22Rv1 (cell line): ENCODE results near the gene HSD11B1.

Source experiments
- H3K27ac ChIP-seq: fragments of 450-650 bp; 2 replicates; pipeline ENCODE4 v1.5.1; 2017
- ZFX ChIP-seq: fragments of 450-650 bp; IDR thresholded peaks from 2 replicates; pipeline ENCODE4 v1.6.1; 2017; ENCODE audit warnings: antibody characterized with exemption, borderline replicate concordance
- TF ChIP-seq, protein P1 (sequence below): fragments of 450-650 bp; IDR thresholded peaks from 2 replicates; pipeline ENCODE4 v1.5.1; 2017; ENCODE audit warnings: mild to moderate bottlenecking

The HSD11B1 gene

DNA sequence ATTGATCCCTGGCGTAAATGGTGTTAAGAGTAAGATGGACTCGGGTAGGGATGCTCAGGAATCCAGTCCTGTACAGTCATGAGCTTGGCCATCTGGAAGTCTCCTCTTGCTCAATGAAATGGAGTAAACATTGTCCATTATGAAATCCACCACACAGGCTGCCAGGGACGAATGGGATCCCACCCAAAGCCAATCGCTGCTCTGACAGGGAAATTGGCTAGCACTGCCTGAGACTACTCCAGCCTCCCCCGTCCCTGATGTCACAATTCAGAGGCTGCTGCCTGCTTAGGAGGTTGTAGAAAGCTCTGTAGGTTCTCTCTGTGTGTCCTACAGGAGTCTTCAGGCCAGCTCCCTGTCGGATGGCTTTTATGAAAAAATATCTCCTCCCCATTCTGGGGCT, at the start of gene HSD11B1:
HSD11B1 (plus strand) TSS at position 263 of the 400 bp plus-strand sequence; CDS start at position 360, 97 bp downstream.
- no peak for TF ChIP-seq ZFX
- H3K27ac ChIP-seq = no peak within 1 kb of the TSS

- no peak for TF ChIP-seq ZFX
- TF ChIP-seq, protein P1, sequence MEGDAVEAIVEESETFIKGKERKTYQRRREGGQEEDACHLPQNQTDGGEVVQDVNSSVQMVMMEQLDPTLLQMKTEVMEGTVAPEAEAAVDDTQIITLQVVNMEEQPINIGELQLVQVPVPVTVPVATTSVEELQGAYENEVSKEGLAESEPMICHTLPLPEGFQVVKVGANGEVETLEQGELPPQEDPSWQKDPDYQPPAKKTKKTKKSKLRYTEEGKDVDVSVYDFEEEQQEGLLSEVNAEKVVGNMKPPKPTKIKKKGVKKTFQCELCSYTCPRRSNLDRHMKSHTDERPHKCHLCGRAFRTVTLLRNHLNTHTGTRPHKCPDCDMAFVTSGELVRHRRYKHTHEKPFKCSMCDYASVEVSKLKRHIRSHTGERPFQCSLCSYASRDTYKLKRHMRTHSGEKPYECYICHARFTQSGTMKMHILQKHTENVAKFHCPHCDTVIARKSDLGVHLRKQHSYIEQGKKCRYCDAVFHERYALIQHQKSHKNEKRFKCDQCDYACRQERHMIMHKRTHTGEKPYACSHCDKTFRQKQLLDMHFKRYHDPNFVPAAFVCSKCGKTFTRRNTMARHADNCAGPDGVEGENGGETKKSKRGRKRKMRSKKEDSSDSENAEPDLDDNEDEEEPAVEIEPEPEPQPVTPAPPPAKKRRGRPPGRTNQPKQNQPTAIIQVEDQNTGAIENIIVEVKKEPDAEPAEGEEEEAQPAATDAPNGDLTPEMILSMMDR = no peak
- H3K27ac ChIP-seq = no peak overlapping the region
Measured at GRCh38 chr1:209655411-209656231, 49.0 kb upstream of the HSD11B1 start.

DNA sequence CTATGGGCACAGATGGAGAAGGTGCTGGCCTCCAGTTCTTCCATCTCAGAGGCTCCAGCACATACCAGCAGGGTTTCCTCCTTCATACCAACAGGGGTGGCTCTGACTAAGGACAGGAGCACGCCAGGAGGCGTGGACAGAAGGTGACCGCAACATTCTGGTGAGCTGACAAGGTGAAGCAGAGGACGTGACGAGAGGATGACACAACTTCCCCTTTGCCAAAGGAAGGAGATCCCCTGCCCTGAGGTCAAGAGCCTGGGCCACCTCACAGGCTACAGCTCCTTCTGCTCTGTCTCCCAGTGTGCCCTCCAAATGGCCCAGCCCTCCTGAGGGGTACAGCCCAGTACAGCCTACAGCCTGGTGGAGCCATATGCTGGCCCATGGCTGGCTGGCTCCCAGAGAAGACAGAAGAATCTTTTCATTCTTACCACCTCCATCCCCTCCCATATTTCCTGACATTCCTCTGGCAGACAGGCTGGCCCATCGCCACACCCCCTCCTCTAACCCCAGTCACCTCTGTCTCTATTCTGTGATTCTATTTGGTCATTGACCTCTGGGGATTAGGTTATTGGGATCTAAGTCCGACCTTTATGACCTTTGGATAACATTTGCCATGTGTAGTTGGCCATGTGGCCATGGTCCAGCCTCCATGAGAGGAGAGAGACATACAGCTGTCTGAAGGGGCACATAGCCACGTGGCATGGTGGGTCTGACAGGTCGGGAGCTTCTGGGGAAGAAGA, 47.3 kb upstream of the HSD11B1 start:
- TF ChIP-seq, protein P1 = no peak
- TF ChIP-seq ZFX = no peak
- H3K27ac ChIP-seq = no peak overlapping the region

DNA sequence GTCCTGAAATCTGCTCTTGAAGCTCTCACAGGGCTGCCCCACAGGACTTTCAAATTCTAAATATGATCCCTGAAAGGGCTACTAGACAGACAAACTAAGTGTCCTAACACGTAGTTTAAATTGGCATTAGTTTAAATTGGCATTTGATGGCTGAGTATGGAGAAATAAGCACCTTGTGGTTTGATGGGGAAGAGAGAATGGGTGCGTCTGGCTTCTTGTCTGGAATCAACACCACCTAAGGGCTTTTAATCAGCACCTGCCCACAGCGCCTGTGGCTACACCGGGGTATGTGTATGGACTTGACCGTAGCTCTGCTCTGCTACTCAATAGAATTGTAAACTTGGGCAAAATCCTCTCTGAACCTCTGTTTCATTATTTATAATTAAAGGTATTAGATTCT, 46.7 kb upstream of the HSD11B1 start:
- no peak for TF ChIP-seq ZFX
- TF ChIP-seq, protein P1 = no peak
- H3K27ac ChIP-seq = no peak overlapping the region

DNA sequence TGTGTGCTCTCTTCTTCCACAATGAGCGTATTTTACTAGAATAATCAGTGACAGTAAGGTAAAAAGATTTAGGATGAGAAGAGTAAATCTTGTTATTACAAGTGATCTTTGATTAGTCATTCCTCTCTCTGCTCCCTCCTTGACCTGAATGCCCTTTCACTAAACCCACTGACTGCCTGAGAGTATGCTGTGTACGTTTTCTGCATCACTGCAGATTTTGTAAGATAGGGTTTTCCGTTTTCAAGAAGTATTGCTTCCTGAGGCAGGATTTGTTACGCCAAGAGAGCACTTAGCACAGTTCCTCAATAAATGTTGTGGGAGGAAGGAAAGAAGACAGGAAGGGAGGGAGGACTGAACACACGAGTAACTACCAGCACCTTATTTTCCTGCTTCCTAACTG, 44.7 kb upstream of the HSD11B1 start:
- TF ChIP-seq ZFX = no peak
- TF ChIP-seq, protein P1 = no peak
- no peak overlapping the region for H3K27ac ChIP-seq

GRCh38 chr1:209661071-209661470, 43.6 kb upstream of the HSD11B1 start:
- no peak overlapping the region for H3K27ac ChIP-seq
- no peak for TF ChIP-seq ZFX
- TF ChIP-seq, protein P1 = no peak

- H3K27ac ChIP-seq = no peak overlapping the region
- no peak for TF ChIP-seq ZFX
- TF ChIP-seq, protein P1 = no peak
Measured at GRCh38 chr1:209662879-209663327, 41.7 kb upstream of the HSD11B1 start.
